NCI-H82 treated with DMSO at 0.1 percent for 48 hours (cell line): ENCODE measurements around the gene PRG3.
"Not testable (repeated sequence)": the region's sequence is repeated elsewhere in the genome, so short reads cannot be mapped to it uniquely, and the experiment has no call there.

Experiments
- DNase-seq: peaks from one replicate; lab custom pipeline; 2025; ENCODE audit not compliant: unreplicated experiment; lab: John Stamatoyannopoulos, UW

The PRG3 gene

DNA sequence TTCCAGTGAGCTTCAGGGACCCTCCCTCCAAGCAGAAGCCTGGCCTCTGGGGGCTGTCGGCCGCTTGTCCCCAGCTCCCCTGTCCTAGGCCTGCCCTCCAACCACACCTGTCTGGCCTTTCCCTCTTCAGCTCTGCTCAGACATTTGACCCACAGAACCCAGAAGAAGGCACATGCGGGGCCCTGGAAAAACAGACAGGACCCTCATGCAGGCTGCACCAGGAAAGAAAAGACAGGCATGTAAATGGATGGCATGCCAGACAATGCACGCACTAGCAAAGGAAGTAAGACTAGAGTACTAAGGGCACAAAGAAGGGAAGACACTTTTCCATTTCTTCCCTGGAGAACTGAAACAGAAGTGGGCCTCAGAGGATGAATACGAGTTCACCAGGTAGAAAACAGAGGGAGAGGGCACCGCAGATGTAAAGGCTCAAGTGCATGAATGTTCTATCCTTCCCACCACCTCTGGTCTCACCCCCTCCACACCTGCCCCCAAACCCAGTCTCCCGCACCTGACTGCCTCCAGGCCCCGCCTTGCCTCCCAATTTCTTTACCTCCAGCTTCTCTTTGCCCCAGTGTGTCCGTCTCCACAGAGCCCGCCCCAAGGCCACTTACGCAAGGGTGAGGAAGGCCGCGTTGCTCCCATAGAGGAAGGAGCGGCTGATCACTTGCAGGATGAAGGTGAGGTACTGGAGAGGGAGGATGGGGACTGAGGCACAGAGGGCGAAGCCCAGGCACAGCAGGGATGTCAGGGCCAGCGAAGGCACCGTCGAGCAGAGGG, 28.6 kb upstream of the PRG3 start:
- DNase-seq, result no peak

DNA sequence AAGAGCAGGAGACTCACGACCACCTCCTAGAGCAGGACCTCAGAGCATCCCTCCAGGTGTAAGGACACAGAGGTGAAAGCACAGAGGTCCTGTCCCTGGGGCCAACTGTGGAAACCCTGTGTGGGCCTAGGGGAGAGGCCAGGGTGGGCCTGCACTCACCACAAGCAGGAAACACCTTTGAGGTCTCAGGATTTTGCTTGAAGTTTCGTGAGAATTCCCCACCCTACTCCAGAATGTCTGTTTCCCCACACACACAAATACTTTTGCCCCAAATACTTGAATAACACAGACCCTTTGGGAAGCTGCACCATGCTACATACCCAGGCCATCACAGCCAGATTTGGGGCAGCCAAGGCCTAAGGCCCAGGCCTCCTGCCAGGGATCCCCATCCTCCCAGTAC, 27.8 kb upstream of the PRG3 start:
- DNase-seq, result no peak

DNA sequence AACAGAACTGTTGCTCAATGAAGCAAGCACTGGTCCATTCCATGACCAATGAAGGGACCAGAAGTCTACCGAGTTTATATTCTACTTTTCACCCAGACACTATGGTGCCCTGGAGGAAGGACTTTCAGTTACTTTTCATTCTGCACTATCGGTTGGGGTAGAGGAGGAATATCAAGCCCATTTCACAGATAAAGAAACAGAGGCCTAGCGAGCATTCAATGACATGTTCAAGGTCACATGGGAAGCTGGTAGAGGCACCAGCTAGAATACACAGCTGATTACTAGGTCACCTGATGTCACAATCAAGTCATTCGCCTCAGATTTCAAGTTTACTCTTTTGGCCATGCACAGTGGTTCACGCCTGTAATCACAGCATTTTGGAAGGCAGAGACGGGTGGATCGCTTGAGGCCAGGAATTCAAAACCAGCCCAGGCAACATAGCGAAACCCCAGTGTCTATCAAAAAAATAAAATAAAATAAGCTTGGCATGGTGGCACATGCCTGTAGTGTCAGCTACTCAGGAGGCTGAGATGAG, 27.1 kb upstream of the PRG3 start:
- no peak for DNase-seq

DNA sequence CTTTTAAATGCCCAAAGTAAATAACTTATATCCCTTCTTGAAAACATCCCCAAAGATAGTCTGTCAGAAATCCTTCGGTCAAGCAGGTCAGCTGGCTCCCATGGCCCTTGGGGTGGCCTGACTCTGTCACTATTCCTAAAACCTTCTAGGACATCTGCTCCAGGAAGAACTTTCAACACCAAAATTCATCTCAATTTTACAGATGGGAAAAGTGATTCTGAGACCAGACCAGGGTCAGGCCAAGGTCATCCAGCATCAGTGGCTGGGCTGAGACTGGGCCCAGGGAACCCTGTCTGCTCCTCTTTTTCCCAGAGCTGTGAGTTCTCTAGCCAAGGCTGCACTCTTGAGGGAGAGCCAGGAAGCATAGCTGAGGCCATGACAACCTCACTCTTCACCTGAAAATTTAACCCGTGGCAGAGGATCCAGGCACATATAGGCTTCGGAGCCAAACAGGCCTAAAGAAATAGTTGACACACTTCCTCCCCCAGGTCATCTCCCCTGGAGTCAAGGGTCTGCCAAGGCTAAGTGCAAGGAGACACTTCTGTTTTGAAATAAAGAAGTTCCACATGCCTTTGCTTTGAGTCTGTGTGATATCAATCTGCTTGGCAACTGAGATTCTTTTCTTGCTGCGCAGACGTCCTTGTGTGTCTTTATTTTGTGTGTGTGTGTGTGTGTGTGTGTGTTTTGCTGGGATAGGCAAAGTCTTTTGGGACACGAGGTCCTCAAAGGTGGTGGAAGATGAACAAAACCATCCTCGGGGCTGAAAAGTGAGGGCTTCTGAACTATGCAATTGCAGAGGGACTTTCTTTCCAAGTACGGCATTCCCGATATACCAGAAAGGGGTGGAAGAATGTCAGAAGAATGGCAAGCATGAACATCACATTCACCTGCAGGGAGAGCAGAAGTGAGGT, 26.3 kb upstream of the PRG3 start:
- no peak for DNase-seq

DNA sequence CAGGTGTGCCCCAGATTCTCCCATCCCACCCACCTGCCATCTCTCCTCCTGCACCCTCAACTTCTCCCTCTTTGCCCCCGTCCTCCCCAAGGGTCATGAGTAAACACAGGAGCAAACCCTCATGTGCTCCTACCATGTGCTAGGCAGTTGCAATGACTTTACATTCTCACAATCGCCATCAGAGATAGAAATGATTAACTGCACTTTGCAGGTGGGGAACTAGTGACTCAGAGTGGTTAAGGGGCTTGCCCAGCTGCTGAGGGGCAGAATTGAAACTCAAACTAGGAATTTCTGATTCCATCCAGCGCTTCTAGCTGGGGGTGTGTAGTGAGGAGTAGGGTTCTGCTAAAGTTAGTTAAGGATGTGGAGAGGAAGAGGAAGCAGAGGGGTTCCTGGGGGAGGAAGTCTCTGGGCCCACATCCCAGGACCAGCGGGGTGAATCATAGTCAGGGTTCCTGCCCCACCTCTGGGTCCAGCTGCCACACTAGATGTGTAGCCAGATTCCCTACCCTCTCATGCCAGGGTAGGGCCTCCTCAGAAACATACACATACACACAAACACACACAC, 25.5 kb upstream of the PRG3 start:
- DNase-seq, result no peak

DNA sequence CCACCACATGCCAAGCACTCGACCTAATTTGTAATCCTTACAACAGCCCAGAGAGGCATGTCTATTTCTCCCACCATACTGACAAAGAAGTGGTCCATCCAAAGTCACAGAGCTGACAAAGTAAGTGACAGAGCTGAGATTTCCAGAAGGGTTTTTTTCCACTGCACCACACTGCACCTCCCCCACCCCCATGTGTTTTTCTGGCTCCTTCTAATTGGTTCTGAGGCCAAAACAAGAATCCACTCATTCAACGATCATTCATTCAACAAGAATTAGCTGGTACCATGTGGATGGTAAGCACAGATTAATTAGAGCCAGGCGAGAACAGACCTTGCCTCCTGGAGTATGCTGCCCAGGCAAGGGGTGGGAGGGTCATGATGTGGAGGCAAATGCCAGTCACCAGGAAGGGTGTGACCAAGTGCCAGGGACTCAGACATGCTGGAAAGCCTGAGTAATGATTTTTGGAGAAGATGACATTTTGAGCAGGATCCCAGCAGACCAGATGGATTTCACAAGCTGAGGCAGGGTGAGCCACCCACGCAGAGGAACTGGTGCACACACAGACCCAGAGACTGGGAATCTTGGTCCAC, 24.4 kb upstream of the PRG3 start:
- DNase-seq, result no peak

- no peak for DNase-seq
Observed at GRCh38 chr11:57403802-57404147, 22.8 kb upstream of the PRG3 start.

DNA sequence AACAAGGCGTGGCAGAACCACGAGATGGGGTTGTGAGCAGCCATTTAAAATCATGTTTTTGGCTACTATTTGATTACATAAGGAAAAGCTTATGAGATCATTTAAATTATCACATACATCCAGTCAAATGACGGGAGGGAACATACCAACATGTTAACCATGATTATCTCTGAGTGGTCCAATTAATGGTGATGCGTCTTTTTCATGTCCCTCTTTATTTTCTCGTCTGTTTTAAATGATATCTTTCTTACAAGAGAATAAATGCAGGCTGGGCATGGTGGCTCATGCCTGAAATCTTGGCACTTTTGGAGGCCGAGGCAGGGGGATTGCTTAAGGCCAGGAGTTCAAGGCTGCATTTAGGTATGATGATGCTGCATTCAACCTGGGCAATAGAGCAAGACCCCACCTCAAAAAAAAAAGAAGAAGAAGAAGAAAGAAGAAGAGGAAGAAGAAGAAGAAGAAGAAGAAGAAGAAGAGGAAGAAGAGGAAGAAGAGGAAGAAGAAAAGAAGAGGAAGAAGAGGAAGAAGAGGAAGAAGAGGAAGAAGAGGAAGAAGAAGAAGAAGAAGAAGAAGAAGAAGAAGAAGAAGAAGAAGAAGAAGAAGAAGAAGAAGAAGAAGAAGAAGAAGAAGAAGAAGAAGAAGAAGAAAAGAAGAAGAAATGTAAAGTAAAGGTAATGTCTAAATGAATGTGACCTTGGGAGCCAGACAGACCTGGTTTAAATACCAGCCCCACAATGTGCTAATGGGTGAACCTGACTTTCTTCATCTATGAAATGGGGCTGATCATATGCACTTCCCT, 22.3 kb upstream of the PRG3 start:
- DNase-seq, result not testable (repeated sequence)

DNA sequence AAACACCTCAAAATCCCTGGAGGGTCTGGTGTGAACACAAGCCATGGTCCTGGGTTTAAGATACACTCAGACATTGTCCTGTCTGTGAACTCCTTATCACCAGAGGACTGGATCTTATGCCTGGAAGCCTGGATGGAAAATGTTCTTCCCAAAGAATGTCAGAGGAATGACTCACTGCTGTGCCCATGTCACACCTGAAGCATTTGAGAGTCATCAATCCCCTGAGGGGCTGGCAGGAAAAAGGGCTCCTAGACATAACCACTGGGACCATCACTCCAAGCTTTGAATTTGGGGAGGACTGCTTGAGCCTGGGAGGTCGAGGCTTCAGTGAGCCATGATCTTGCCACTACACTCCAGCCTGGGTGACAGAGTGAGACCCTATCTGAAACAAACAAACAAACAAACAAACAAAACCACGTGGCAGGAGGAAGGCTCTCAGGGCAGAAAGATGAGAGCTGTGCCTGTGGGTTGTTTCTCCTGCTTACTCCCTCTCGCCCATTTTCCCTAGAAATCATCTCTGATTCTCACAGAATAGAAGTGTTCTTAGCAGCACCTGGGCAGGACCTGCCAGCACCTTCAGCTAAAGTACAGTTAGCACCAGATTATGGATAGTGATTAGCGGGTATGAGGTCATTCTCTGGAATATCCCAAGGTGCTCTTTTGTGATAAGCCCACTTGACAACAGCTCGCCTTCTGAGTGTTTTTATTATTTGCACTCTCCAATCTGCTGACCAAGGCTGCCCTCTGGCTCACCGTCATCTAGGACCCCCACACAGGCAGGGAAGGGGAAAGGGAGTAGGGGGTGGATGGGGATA, 21.4 kb upstream of the PRG3 start:
- DNase-seq, result no peak

DNA sequence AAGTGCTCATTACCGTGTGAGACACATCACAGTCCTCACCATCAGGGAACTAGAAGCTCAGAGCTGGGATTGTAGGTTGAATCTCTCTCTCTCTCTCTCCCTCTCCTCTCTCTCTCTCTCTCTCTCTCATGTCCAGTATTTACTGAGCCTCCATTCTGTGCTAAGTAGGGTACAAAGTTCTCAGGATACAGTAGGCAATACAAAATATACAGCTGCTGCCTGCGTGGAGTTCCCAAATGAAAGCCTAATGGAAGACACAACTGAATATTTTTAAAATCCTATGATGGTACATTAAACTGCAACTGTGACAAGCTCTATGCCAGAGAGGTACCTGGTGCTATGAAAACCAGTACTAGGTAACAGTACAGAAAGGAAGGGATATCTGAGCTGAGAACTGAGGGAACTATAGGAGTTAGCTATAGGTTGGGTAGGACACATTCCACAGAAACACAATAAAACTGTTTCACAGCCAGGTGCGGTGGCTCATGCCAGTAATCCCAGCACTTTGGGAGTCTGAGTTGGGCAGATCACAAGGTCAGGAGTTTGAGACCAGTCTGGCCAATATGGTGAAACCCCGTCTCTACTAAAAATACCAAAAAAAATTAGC, 19.1 kb upstream of the PRG3 start:
- DNase-seq, result no peak

DNA sequence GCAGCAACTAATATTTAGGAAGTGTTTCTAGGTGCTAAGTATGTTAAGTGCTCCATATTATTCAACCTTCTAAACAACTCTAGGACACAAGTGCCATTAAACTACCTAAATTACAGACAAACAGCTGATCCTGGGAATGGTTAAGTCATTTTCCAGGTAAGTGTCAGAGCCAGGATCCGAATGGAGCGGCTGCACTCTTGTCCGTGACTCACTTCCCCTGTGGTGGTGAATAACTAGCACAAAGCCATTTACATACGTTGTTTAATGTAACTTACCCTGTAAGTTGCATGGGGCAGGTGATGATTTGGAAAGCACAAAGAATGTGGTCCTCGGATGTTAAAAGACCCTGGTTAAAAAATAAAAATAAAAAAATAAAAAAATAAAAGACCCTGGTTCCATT, 18.3 kb upstream of the PRG3 start:
- DNase-seq, result no peak

- no peak for DNase-seq
Observed at GRCh38 chr11:57397394-57397990, 16.5 kb upstream of the PRG3 start.

- DNase-seq, result no peak
Observed at GRCh38 chr11:57396744-57397143, 15.8 kb upstream of the PRG3 start.

DNA sequence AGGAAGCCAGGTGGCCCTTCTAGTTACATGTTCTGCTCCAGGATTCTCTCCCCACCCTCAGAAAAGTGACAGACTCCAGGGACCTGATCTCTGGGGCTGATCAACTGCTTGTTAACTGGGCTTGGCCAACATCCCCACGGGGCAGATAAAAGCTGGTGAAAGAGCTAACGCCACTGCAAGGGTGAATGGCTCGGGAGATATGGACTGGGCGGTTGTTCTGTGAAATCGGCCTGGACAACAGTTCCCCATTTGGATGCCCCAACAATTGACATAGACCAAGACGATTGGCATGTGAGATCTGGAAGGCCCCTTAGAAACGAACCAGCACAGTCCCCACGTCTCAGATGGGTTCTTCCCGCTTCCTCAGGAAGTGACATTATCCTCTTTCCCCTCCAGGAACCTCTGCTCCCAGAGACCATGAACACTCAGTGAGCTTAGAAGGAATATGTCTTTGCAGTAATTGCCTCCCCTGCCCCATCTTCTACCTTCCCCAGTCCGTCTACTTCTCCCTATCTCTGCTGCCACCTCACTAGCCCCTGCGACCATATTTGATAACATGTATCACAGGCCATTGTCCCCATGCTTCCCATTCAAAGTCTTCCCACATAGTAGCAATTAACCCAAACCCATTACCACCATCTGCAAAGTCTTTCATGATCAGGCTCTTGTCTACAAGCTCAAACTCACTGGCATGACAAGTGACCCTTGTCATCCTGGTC, 15.1 kb upstream of the PRG3 start:
- no peak for DNase-seq

- DNase-seq, result no peak
Observed at GRCh38 chr11:57394203-57394965, 13.4 kb upstream of the PRG3 start.

- no peak for DNase-seq
Observed at GRCh38 chr11:57392763-57393105, 11.8 kb upstream of the PRG3 start.

- DNase-seq, result no peak
Observed at GRCh38 chr11:57392066-57392762, 11.3 kb upstream of the PRG3 start.
